Bronchial epithelial cell (primary cell): Measurements from ENCODE around the gene SMAD7. TPM values are rescaled to one million over a fixed set of nuclear protein-coding genes. Genes with fewer than 3 reads are reported as not detected.

ENCODE experiments used
- DNase-seq: peaks from one replicate; pipeline ENCODE4 v3.0.0-alpha.2; 2010; ENCODE audit warnings: low read depth
- FAIRE-seq: peaks from 2 replicates; lab custom pipeline; 2011; peaks lifted over from hg19 to GRCh38; lab: Jason Lieb, UNC
- H3K27me3 ChIP-seq: 2 replicates; pipeline ENCODE4 v1.5.1; 2011; ENCODE audit warnings: low read length; ENCODE audit not compliant: control insufficient read depth, insufficient read depth
- H3K36me3 ChIP-seq: 2 replicates; pipeline ENCODE4 v1.5.1; 2011; ENCODE audit warnings: low read length; ENCODE audit not compliant: control insufficient read depth, insufficient read depth
- H3K4me3 ChIP-seq: 2 replicates; pipeline ENCODE4 v1.5.1; 2011; ENCODE audit warnings: mild to moderate bottlenecking, low read depth, low read length, control low read depth
- CTCF ChIP-seq: IDR thresholded peaks from 2 replicates; pipeline ENCODE4 v1.5.1; 2011; ENCODE audit warnings: mild to moderate bottlenecking, moderate library complexity, low read length, control low read depth, inconsistent platforms; ENCODE audit not compliant: insufficient read depth, severe bottlenecking
- total RNA-seq: library from RNA; depleted of rRNA; stranded (reverse); fragments of >200 nt; gene quantifications from 2 replicates; pipeline ENCODE4 v1.2.1, GENCODE V29; 2014

SMAD7 gene
- total RNA-seq, 1 donor from 2014 or later, result 19.2 TPM

- Histone ChIP-seq H3K27me3 (no peaks in the 10 kb centered on the region), H3K36me3 (no peaks in the 10 kb centered on the region), H3K4me3 (no peak overlapping the region)
- DNase-seq (no peak), FAIRE-seq (no peak)
- no peak for TF ChIP-seq CTCF
These were observed 23.7 kb upstream of the SMAD7 start for GRCh38 chr18:48974304-48975119.

GRCh38 chr18:48973731-48974130 is 23.0 kb upstream of the SMAD7 start:
- DNase-seq (peak; percentile 72), FAIRE-seq (no peak)
- Histone ChIP-seq H3K36me3 (no peaks in the 10 kb centered on the region), H3K27me3 (no peaks in the 10 kb centered on the region), H3K4me3 (no peak overlapping the region)
- no peak for TF ChIP-seq CTCF

- no peak for FAIRE-seq
- TF ChIP-seq CTCF, result no peak
- no peak for DNase-seq
- Histone ChIP-seq H3K36me3 (no peaks in the 10 kb centered on the region), H3K4me3 (no peak overlapping the region), H3K27me3 (no peaks in the 10 kb centered on the region)
These were observed 17.8 kb upstream of the SMAD7 start for GRCh38 chr18:48968412-48969215.

- TF ChIP-seq CTCF, result no peak
- H3K27me3 ChIP-seq, result no peaks in the 10 kb centered on the region
- no peak for DNase-seq
- H3K36me3 ChIP-seq, result no peaks in the 10 kb centered on the region
- no peak for FAIRE-seq
- H3K4me3 ChIP-seq, result no peak overlapping the region
These were observed 16.8 kb upstream of the SMAD7 start for GRCh38 chr18:48967545-48967944.

GRCh38 chr18:48966523-48966922 is 15.8 kb upstream of the SMAD7 start:
- TF ChIP-seq CTCF, result no peak
- Histone ChIP-seq H3K4me3 (no peak overlapping the region), H3K36me3 (no peaks in the 10 kb centered on the region), H3K27me3 (no peaks in the 10 kb centered on the region)
- FAIRE-seq (peak; percentile 60), DNase-seq (no peak)
